Eye (tissue), 1 donor: ENCODE measurements around the gene KRT76.

Experiments used
- DNase-seq: peaks from one replicate; pipeline ENCODE4 v3.0.0-alpha.2; 2015

The KRT76 gene

DNA sequence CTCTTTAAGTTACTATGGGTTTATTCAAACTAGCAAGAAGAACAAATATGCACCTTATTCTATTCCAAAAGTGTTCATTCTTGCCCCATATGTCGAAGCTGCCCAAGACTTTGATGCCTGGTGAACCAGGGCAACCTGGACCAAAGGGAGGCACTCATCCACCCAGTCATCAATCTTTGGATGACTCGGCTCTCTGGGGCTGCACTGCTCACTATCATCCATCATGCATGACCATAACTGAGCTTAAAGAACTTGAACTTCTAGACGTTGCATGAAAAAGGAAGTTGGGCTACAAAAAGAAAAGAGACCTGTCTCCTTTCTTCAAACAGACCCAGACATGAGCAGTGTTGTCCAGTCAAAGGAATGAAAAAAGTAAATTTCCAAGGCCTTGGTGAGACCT, 35.6 kb upstream of the KRT76 start:
- DNase-seq = no peak

DNA sequence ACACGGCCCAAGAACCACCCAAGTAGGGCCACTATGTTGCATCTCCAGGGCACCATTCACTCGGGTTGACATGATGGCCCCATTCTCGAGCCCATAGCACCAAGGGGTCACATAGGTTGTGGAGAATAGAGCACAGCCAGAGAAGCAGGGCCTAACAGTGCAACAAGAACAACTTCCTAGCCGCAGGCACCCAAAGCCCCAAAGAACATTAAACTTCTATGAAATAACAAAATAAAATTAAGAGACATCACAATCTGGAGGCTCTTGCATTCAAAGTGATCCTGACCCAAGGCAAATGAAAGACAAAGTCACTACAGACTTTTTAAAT, 34.9 kb upstream of the KRT76 start:
- no peak for DNase-seq

GRCh38 chr12:52811191-52812072, 34.3 kb upstream of the KRT76 start:
- DNase-seq = no peak

GRCh38 chr12:52810554-52810953, 33.4 kb upstream of the KRT76 start:
- DNase-seq = no peak

DNA sequence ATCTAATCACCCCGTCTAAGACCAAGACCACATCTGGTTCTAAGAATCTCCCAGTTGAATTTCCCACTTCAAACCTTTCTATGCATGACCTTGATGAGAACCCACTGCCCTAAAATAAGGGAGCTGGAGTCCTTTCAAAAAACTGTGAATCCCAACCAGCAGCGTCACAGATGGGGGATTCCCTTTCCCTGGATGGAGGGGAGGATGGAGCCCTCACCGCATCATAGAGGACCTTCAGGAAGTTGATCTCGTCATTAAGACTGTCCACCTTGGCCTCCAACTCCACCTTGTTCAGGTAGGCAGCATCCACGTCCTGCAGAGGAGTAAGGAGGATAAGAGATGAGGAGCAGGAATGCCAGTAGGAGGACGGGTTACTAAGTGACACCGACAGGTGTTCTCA, 32.0 kb upstream of the KRT76 start:
- no peak for DNase-seq

DNA sequence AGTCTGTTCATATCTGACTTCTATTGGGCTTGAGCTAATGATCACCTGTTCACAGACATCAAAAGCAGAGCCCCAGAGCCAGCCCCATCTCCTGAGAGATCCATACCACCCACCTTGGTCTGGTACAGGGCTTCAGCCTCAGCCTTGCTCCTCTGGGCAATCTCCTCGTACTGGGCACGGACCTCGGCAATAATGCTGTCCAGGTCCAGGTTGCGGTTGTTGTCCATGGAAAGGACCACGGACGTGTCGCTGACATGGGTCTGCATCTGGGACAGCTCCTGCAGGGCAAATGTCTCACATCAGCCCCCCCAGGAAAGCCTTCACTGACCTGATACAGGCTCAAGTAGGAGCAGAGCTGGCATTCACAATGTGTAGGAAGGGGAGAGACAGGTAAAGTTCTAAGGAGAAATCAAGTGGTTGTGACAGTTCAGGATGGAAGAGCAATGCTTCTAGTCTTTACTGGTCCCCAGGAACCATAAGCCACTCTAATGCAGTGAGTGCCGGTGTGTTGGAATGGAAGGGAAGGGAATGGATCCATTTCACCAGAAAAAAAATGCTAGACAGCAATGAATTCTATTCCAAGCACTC, 31.5 kb upstream of the KRT76 start:
- no peak for DNase-seq

GRCh38 chr12:52807544-52808470, 30.7 kb upstream of the KRT76 start:
- no peak for DNase-seq

DNA sequence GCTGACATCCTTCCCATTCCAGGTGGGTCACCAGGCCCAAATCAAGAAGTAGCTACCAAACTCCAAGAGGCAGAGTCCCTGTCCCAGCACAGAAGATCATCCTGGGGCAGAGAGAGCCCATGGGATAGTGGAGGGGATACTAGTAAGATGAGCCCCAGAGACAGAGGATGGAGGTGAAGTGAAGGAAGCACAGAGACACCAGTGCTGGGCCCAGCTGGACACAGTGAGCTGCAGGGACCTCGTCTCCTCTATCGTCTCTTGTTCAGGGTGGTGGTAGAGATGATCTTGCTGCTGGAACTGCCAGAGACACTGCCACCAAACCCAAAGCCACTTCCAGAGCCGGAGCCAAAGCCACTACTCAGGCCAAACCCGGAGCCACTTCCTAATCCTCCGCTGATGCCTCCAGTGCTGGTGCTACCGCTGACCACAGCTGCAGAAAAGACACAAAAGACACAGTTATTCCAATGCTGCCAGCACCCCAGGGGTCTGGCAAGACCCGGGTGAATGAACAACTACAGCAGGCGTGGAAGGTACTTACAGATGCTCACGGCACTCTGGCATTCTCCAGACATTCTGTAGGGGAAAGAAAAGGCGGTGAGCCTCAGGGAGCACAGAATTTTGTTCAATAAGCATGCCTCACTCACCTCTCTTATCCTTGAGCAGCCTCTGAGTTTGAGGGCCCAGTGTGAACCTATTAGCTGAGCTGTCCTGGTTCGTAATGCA, 29.8 kb upstream of the KRT76 start:
- peak; percentile 30 for DNase-seq

DNA sequence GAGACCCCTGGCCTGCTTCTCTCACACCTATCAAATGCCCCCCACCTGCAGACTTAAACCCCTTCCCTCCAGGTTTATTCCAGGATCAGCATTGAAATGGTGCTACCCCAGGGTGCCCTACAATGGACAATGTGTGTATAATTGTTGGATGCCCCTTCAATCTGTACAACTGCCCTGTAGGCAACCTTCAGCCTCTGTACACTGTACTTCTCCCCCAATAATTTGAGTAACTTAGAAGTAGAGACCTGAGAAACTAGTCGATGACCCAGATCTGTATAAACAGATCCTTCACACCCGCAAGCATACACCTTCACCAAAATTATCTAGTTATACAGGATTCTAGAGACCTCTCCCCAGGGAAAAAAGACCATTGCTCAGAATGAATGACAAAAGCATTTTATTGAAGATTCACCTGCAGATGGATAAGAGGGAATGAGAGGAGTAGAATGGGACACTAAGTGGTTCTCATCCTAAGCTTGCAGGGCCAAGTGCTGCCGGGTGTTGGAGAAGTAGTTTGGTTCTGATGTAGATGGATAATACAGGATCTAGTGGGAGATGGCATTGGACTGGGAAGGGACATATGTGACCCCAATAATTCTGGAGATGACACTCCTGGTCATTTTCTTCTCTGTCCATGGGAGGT, 29.1 kb upstream of the KRT76 start:
- DNase-seq = no peak

DNA sequence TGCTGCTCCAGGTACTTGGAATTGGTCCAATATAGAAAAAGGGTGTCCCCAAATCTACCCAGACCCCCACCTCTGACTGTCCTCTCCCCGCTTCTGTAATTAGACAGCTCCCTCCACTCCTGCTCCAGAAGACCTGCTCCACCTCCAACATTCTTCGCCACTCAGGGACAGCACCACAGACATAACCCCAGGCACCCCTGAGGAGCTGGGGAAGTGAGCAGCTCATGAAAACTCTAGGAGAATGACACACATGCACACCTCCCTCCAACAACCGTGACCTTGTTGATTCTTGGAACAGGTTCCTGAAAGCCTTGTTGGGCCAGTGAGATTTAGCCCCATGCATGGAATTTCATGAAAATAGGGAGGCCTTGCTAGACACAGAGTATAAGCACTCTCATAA, 28.6 kb upstream of the KRT76 start:
- DNase-seq = no peak

DNA sequence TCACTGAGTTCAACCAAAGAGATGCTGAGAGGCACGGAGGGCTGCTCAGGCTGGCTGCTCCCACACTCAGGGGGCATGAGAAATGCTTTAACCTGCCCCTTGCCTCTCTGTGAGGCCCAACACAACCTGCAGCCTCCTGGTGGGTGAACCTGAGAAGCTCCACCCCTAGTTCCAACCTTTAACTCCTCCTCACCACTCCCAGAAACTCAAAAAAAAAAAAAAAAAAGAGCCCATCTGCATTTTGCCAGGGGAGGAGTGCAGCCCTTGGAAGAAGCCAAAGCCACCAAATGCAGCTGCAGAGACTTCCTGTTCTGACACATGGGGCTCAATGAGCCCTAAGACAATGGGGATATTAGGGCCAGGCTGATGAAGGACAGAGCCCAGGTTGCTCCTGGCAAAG, 27.9 kb upstream of the KRT76 start:
- no peak for DNase-seq

DNA sequence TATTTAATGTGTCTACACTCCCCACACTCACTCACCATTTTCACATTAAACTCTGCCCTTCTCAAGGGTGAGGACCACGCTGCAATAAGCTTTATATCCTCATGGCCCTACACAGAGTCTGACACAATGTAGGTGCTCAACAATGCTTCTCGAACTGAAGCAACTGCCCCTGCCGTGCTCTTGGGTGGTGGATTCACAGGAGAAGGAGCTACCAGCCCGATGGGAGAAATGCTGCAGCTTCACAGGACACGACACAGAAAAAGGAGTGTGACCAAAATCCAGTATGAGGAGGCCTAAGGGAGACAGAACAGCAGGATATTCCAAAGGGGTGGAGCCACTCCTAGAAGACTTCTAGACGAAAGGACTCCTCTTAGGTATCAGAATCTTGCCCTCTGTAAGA, 25.3 kb upstream of the KRT76 start:
- DNase-seq = no peak

DNA sequence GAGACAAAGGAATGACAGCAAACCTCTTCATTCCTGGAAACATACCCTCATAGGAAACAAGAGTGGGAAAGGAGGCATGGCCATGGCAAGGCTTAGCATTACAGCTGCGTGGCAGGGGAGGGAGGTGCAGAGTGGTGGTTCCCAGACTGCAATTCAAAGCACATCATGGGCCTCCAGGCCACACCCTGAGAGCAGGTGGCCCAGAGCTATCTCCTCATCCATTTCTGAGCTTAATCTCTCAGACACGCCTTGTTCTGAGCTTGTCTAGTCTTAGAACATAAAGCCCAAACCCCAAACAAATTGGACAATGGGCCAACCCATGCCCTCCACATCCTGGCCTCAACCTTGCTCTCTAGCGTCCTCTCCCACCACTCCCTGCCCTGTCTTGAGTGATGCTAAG, 24.6 kb upstream of the KRT76 start:
- DNase-seq = no peak

DNA sequence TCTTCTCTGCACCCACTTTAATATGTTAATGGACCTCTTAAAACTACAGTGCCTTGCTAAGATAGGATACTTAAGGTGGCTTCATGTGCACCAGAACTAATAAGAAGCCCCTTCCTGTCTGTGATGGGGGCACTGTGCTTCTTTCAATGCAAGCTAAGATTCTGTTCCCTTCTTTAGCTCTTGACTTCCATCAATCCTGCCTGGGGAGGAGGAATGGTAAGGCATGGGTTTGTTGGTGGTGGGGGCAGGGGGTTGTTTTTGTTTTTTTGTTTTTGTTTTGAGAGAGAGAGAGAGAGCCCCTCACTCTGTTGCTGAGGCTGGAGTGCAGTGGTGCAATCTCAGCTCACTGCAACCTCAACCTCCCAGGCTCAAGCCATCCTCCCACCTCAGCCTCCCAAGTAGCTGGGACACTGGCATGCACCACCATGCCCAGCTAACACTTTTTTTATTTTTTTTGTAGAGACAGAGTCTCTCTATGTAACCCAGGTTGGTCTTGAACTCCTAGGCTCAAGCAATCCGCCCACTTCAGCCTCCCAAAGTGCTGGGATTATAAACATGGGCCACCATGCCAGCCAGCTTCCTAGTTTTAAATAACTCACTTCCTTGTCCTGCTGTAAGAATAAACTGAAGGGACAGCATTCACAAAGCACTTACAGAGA, 23.2 kb upstream of the KRT76 start:
- DNase-seq = no peak

GRCh38 chr12:52799505-52800211, 22.5 kb upstream of the KRT76 start:
- no peak for DNase-seq

- DNase-seq = no peak
Observed at GRCh38 chr12:52798671-52799504, 21.7 kb upstream of the KRT76 start.

DNA sequence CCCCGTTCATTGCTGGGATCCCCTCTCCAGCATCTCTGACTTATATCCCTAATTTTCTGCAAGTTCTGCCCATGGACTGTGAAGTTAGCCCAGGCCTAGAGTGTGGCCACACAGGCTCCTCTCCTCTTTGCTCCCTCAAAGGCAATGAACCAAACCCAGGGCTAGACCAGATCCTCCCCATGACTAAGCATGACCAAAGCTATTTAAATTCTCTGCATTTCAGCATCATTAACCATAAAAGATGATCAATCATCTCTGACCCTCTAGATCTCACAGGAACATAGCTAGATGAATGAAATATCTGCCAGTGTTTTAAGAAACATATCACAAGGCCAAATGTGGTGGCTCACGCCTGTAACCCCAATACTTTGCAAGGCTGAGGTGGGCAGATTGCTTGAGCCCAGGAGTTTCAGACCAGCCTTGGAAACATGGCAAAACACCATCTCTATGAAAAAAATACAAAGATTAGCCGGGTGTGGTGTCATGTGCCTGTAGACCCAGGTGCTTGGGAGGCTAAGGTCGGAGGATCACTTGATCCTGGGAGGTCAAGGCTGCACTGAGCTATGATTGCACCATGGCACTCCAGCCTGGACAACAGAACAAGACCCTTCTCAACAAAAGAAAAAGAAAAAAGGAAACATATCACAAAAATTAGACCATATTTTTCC, 21.0 kb upstream of the KRT76 start:
- no peak for DNase-seq

- DNase-seq = no peak
Observed at GRCh38 chr12:52797529-52797894, 20.4 kb upstream of the KRT76 start.

DNA sequence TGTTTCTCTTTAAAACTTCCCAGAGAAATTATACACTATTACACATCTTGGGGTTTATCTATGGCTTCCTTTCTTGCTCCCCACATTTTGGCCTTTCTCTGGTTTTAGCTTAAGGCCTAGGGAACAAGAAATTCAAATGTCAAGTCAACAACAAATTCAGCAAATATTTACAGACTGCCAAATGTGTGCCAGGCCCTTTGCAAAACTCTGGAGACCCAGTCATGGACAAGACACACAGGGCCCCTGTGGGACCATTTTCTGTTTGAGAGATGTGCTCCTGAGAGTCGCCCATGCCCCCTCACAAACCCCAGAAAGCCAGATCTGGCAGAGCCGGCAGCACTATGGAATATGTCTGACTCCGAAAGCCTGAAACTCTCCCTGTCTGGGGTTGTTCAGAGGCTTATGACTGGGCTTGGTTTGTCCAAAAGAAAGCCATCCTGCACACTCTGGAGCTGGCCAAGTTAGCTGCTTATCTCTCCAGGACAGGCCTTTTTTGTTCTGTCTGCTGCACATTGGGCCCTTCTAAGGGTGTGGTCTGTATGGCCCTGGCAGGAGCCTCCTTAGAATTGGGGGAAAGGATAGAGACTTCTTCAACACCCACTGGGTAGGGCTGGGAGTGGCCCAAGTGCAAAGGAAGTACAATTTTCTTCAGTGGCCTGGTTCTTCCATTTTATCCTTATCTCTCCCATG, 19.8 kb upstream of the KRT76 start:
- DNase-seq = no peak
